Mesendoderm (in vitro differentiated cells): ENCODE data around the gene OR10K1.

Source experiments
- DNase-seq: peaks from one replicate; pipeline ENCODE4 v3.0.0; 2013
- H2AK5ac ChIP-seq: 2 replicates; pipeline ENCODE4 v1.6.1; 2013; ENCODE audit warnings: low read length, inconsistent platforms
- H2BK120ac ChIP-seq: 2 replicates; pipeline ENCODE4 v1.6.1; 2013; ENCODE audit warnings: low read depth, mild to moderate bottlenecking, low read length, moderate library complexity, mixed read lengths
- H2BK15ac ChIP-seq: replicated peaks from 2 replicates; pipeline ENCODE4 v1.6.1; 2013; ENCODE audit warnings: low read depth, mild to moderate bottlenecking, moderate library complexity
- H2BK5ac ChIP-seq: 2 replicates; pipeline ENCODE4 v1.6.1; 2013; ENCODE audit warnings: low read length, inconsistent platforms
- H3K18ac ChIP-seq: 2 replicates; pipeline ENCODE4 v1.6.1; 2013; ENCODE audit warnings: mild to moderate bottlenecking, low read length, mixed read lengths
- H3K23ac ChIP-seq: one replicate; pipeline ENCODE4 v1.6.1; 2013; ENCODE audit warnings: low read length
- H3K27ac ChIP-seq: 2 replicates; pipeline ENCODE4 v1.5.1; 2013; ENCODE audit warnings: low read depth, mild to moderate bottlenecking, inconsistent platforms, low read length, moderate library complexity
- H3K27me3 ChIP-seq: 2 replicates; pipeline ENCODE4 v1.6.1; 2013; ENCODE audit warnings: low read length, control low read depth, mild to moderate bottlenecking, inconsistent platforms; ENCODE audit not compliant: insufficient read depth, poor library complexity
- H3K36me3 ChIP-seq: 2 replicates; pipeline ENCODE4 v1.6.1; 2013; ENCODE audit warnings: low read length, inconsistent platforms; ENCODE audit not compliant: control insufficient read depth, insufficient read depth
- H3K4ac ChIP-seq: one replicate; pipeline ENCODE4 v1.6.1; 2013; ENCODE audit warnings: low read depth, mild to moderate bottlenecking, low read length, moderate library complexity
- H3K4me1 ChIP-seq: 2 replicates; pipeline ENCODE4 v1.6.1; 2013; ENCODE audit warnings: low read depth, low read length, inconsistent platforms; ENCODE audit not compliant: control insufficient read depth
- H3K4me2 ChIP-seq: 2 replicates; pipeline ENCODE4 v1.6.1; 2013; ENCODE audit warnings: low read length
- H3K4me3 ChIP-seq: 2 replicates; pipeline ENCODE4 v1.5.1; 2013; ENCODE audit warnings: mild to moderate bottlenecking, low read length
- H3K56ac ChIP-seq: one replicate; pipeline ENCODE4 v1.6.1; 2013; ENCODE audit warnings: low read length
- H3K79me1 ChIP-seq: 2 replicates; pipeline ENCODE4 v1.6.1; 2013; ENCODE audit warnings: low read length, inconsistent platforms
- H3K79me2 ChIP-seq: 2 replicates; pipeline ENCODE4 v1.6.1; 2013; ENCODE audit warnings: mild to moderate bottlenecking, low read length; ENCODE audit not compliant: control insufficient read depth, insufficient read depth
- H3K9ac ChIP-seq: 2 replicates; pipeline ENCODE4 v1.6.1; 2013; ENCODE audit warnings: low read length, inconsistent platforms
- H4K5ac ChIP-seq: one replicate; pipeline ENCODE4 v1.6.1; 2013; ENCODE audit warnings: low read length
- H4K8ac ChIP-seq: one replicate; pipeline ENCODE4 v1.6.1; 2013; ENCODE audit warnings: low read depth, mild to moderate bottlenecking, control low read depth, low read length, moderate library complexity
- WGBS: extraction: QIAGEN DNeasy Blood & Tissue Kit; methylation state at CpG from one replicate; pipeline ENCODE4 v1.1.7; 2013; ENCODE audit warnings: low lambda C conversion rate, missing lambda C conversion rate; ENCODE audit not compliant: insufficient coverage; ENCODE audit errors: extremely low coverage; 5-methylcytosine and 5-hydroxymethylcytosine counted together

OR10K1 gene

DNA sequence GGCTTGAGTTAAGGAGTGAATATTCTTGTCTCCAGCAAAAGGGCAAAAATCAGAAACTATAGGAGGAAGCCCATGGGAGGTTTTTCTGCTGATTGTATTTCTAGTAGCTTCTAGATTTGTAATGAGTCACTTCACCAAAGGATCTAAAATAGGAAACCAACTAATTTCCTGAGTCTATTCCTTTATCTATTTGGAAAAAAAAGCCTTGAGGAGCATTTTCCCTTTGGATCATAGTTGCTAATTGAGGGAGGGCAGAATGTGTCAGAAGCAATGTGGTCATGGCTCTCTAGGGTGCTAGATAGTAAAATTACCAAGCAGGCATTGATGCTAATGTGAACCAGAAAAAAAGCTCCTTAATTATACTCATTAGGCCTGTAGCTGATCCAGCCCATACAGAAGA, 10.3 kb downstream of the OR10K1 start, which contains the start of gene OR10R2:
Gene OR10R2 (plus strand): TSS at position 301 of the 400 bp plus-strand sequence. CDS start 106 bp downstream, outside the sequence.
- H3K4me3 ChIP-seq = no peak within 1 kb of the TSS
- H3K36me3 ChIP-seq = no peaks in the 10 kb centered on the region
- no peak within 1 kb of the TSS for H3K18ac ChIP-seq
- H2BK5ac ChIP-seq = no peak within 1 kb of the TSS
- H3K4me2 ChIP-seq = no peak within 1 kb of the TSS
- no peak within 1 kb of the TSS for H4K8ac ChIP-seq
- H2BK15ac ChIP-seq = no peak within 1 kb of the TSS
- peak; percentile 3 for DNase-seq
- no peak within 1 kb of the TSS for H2AK5ac ChIP-seq
- no peak within 1 kb of the TSS for H3K9ac ChIP-seq
- H3K27me3 ChIP-seq = no peaks in the 10 kb centered on the region
- no peak within 1 kb of the TSS for H3K27ac ChIP-seq
- H3K56ac ChIP-seq = no peak within 1 kb of the TSS
- H3K23ac ChIP-seq = no peak within 1 kb of the TSS
- no peak within 1 kb of the TSS for H4K5ac ChIP-seq
- no peaks in the 10 kb centered on the region for H3K4me1 ChIP-seq
- H2BK120ac ChIP-seq = no peak within 1 kb of the TSS
- H3K79me2 ChIP-seq = no peaks in the 10 kb centered on the region
- H3K79me1 ChIP-seq = no peaks in the 10 kb centered on the region
- no peak within 1 kb of the TSS for H3K4ac ChIP-seq

- Histone ChIP-seq H3K23ac (no peak overlapping the region), H4K8ac (no peak overlapping the region), H3K18ac (no peak overlapping the region), H4K5ac (no peak overlapping the region), H3K56ac (no peak overlapping the region), H2AK5ac (no peak overlapping the region), H3K27me3 (no peaks in the 10 kb centered on the region), H3K4ac (no peak overlapping the region), H3K79me1 (no peaks in the 10 kb centered on the region), H3K36me3 (no peaks in the 10 kb centered on the region), H3K79me2 (no peaks in the 10 kb centered on the region), H2BK120ac (no peak overlapping the region), H2BK15ac (no peak overlapping the region), H2BK5ac (no peak overlapping the region), H3K4me2 (no peak overlapping the region), H3K4me1 (no peaks in the 10 kb centered on the region), H3K4me3 (no peak overlapping the region), H3K27ac (no peak overlapping the region), H3K9ac (no peak overlapping the region)
- WGBS = no CpG with 5 or more reads among the region's 2 CpGs
- no peak for DNase-seq
These were observed 23.8 kb downstream of the OR10K1 start for GRCh38 chr1:158485455-158485854.

DNA sequence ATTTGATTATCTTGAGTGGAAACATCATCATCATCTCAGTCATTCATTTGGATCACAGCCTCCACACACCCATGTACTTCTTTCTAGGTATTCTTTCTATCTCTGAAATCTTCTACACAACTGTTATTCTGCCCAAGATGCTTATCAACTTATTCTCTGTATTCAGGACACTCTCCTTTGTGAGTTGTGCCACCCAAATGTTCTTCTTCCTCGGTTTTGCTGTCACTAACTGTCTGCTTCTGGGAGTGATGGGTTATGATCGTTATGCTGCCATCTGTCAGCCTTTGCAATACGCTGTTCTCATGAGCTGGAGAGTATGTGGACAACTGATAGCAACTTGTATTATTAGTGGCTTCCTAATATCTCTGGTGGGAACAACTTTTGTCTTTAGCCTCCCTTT, 29.7 kb downstream of the OR10K1 start:
- Histone ChIP-seq H3K79me2 (no peaks in the 10 kb centered on the region), H3K9ac (no peak overlapping the region), H2BK15ac (no peak overlapping the region), H3K27ac (no peak overlapping the region), H3K4me3 (no peak overlapping the region), H2BK120ac (no peak overlapping the region), H3K23ac (no peak overlapping the region), H3K36me3 (no peaks in the 10 kb centered on the region), H4K5ac (no peak overlapping the region), H3K4me2 (no peak overlapping the region), H2AK5ac (no peak overlapping the region), H3K27me3 (no peaks in the 10 kb centered on the region), H4K8ac (no peak overlapping the region), H3K4ac (no peak overlapping the region), H2BK5ac (no peak overlapping the region), H3K79me1 (no peaks in the 10 kb centered on the region), H3K56ac (no peak overlapping the region), H3K18ac (no peak overlapping the region), H3K4me1 (no peaks in the 10 kb centered on the region)
- no CpG with 5 or more reads among the region's 3 CpGs for WGBS
- no peak for DNase-seq

- Histone ChIP-seq H3K56ac (no peak overlapping the region), H3K9ac (no peak overlapping the region), H2BK120ac (no peak overlapping the region), H3K23ac (no peak overlapping the region), H3K4ac (no peak overlapping the region), H3K27me3 (no peaks in the 10 kb centered on the region), H3K79me1 (no peaks in the 10 kb centered on the region), H4K8ac (no peak overlapping the region), H2BK15ac (no peak overlapping the region), H3K4me1 (no peaks in the 10 kb centered on the region), H3K4me2 (no peak overlapping the region), H3K79me2 (no peaks in the 10 kb centered on the region), H2BK5ac (no peak overlapping the region), H3K27ac (no peak overlapping the region), H4K5ac (no peak overlapping the region), H3K36me3 (no peaks in the 10 kb centered on the region), H3K18ac (no peak overlapping the region), H3K4me3 (no peak overlapping the region), H2AK5ac (no peak overlapping the region)
- WGBS = no CpG with 5 or more reads among the region's 3 CpGs
- no peak for DNase-seq
These were observed 31.4 kb downstream of the OR10K1 start for GRCh38 chr1:158493054-158493453.

DNA sequence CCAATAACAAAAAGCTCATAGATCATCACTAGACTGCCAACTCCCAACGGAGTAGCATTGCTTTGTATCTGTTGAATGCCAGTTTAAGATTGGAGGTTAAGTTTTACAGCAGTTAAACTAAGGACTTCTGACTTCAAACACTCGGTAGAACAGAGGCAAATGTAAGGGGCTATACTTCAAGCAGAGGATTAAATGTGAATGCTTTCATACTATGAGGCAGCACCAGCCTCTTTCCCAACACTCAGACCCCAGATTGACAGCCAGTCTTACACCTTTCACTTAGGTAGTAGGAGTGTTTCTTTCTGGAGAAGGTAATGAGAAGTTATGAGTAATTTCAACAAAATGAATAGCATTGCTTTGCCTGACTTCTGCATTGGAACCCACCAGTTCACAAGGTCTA, 33.2 kb downstream of the OR10K1 start:
- Histone ChIP-seq H4K8ac (no peak overlapping the region), H2BK15ac (no peak overlapping the region), H2AK5ac (no peak overlapping the region), H3K4ac (no peak overlapping the region), H3K23ac (no peak overlapping the region), H3K79me1 (no peaks in the 10 kb centered on the region), H3K4me3 (no peak overlapping the region), H4K5ac (no peak overlapping the region), H3K9ac (no peak overlapping the region), H2BK120ac (no peak overlapping the region), H3K4me1 (no peaks in the 10 kb centered on the region), H2BK5ac (no peak overlapping the region), H3K36me3 (no peaks in the 10 kb centered on the region), H3K18ac (no peak overlapping the region), H3K27me3 (no peaks in the 10 kb centered on the region), H3K79me2 (no peaks in the 10 kb centered on the region), H3K27ac (no peak overlapping the region), H3K4me2 (no peak overlapping the region), H3K56ac (no peak overlapping the region)
- DNase-seq = no peak
- no CpG with 5 or more reads among the region's 2 CpGs for WGBS

GRCh38 chr1:158496374-158496773, 34.7 kb downstream of the OR10K1 start:
- no peak overlapping the region for H3K4me2 ChIP-seq
- no peak overlapping the region for H3K56ac ChIP-seq
- no peak overlapping the region for H4K5ac ChIP-seq
- no peaks in the 10 kb centered on the region for H3K79me2 ChIP-seq
- H3K4me3 ChIP-seq = no peak overlapping the region
- no peak overlapping the region for H3K23ac ChIP-seq
- no peaks in the 10 kb centered on the region for H3K79me1 ChIP-seq
- H3K27me3 ChIP-seq = no peaks in the 10 kb centered on the region
- H2BK5ac ChIP-seq = no peak overlapping the region
- H2BK15ac ChIP-seq = no peak overlapping the region
- no peak overlapping the region for H4K8ac ChIP-seq
- H3K4ac ChIP-seq = no peak overlapping the region
- no peaks in the 10 kb centered on the region for H3K4me1 ChIP-seq
- H2AK5ac ChIP-seq = no peak overlapping the region
- DNase-seq = peak; percentile 57
- WGBS = no CpG with 5 or more reads among the region's 2 CpGs
- H2BK120ac ChIP-seq = no peak overlapping the region
- no peaks in the 10 kb centered on the region for H3K36me3 ChIP-seq
- no peak overlapping the region for H3K9ac ChIP-seq
- H3K18ac ChIP-seq = no peak overlapping the region
- no peak overlapping the region for H3K27ac ChIP-seq
